ENCODE data around the gene KCNJ6.
"Not testable (repeated sequence)": the region's sequence is repeated elsewhere in the genome, so short reads cannot be mapped to it uniquely, and the experiment has no call there.

The KCNJ6 gene

GRCh38 chr21:37582590-37582989 is 333.7 kb downstream of the KCNJ6 start:
- peak; percentile 51 for TF ChIP-seq CTCF (IDR thresholded peaks at IDR 0.05; ENCODE audit: low read depth, low read length, missing control alignments)

DNA sequence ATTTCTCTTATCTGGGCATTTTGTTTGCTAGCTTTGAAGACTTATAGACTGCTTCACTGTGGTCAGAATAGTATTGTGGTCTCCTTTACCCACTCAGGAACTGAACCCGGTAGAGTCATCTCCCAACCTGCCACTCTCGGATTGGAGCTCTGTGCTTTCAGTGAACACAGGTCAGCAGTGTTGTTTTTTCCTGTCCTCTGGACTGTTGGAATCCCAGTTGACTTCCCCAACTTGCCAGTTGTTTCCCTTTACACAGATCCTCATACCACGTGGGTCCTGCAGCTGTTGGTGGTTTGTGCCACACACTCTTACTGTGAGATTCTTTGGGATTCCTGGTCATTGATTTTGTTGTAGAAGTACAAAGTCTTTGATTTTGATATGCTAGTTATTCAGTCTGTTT is 335.6 kb downstream of the KCNJ6 start:
- no peak for DNase-seq (ENCODE audit: low read depth)
- no peak for TF ChIP-seq CTCF (IDR thresholded peaks at IDR 0.05; ENCODE audit: low read depth, low read length, missing control alignments)

More at GRCh38 chr21:37582590-37582989, 333.7 kb downstream of the KCNJ6 start:
- no peak overlapping the region for H3K4me3 ChIP-seq (ENCODE audit: low read depth, low read length)
- no peak for DNase-seq (ENCODE audit: low read depth)

GRCh38 chr21:37579356-37579755 is 336.9 kb downstream of the KCNJ6 start:
- no peak for TF ChIP-seq CTCF (IDR thresholded peaks at IDR 0.05; ENCODE audit: low read depth, low read length, missing control alignments)
- H3K4me3 ChIP-seq (ENCODE audit: low read depth, low read length) = no peak overlapping the region
- DNase-seq (ENCODE audit: low read depth) = no peak

More for the DNA sequence above, 335.6 kb downstream of the KCNJ6 start:
- no peak overlapping the region for H3K4me3 ChIP-seq (ENCODE audit: low read depth, low read length)

- DNase-seq (ENCODE audit: low read depth) = no peak
- no peak overlapping the region for H3K4me3 ChIP-seq (ENCODE audit: low read depth, low read length)
- no peak for TF ChIP-seq CTCF (IDR thresholded peaks at IDR 0.05; ENCODE audit: low read depth, low read length, missing control alignments)
Measured at GRCh38 chr21:37578471-37579126, 337.7 kb downstream of the KCNJ6 start.

DNA sequence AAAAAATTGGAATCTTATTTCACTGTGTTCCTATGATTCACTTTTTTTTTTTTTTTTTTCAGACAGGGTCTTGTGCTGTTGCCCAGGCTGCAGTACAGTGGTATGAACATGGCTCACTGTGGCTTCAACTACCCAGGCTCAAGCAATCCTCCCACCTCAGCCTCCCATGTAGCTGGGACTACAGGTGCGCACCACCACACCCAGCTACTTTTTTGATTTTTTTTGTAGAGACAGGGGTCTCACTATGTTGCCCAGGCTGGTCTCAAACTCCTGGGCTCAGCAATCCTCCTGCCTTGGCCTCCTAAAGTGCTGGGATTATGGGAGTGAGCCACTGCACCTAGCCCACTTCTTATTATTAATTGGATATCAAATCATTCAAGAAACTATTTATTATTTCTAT is 339.3 kb downstream of the KCNJ6 start:
- H3K4me3 ChIP-seq (ENCODE audit: low read depth, low read length); DNase-seq (ENCODE audit: low read depth): not testable (repeated sequence)

DNA sequence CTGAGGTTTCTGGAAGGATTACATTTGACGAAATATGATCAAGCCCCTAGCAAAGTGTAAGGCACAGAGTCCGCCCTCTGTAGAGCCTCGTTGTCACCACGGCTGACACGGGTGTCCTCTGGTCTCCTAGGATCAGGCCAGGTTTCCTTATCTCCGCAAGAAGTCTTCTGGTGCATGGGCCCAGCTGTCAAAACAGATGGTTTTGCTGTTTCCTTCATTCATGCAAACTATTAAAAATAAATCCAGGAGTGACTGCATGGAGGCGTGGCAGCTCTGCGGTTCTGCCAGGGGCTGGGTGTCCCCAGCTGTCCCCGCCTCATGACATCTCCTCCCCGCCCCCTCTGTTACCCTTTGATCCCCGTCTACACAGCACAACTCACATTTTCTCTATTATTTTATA is 340.7 kb downstream of the KCNJ6 start:
- no peak for DNase-seq (ENCODE audit: low read depth)
- TF ChIP-seq CTCF (IDR thresholded peaks at IDR 0.05; ENCODE audit: low read depth, low read length, missing control alignments) = no peak
- no peak overlapping the region for H3K4me3 ChIP-seq (ENCODE audit: low read depth, low read length)

- DNase-seq (ENCODE audit: low read depth) = no peak
- TF ChIP-seq CTCF (IDR thresholded peaks at IDR 0.05; ENCODE audit: low read depth, low read length, missing control alignments) = no peak
- H3K4me3 ChIP-seq (ENCODE audit: low read depth, low read length) = no peak overlapping the region
Measured at GRCh38 chr21:37574751-37575150, 341.5 kb downstream of the KCNJ6 start.

Data from GM12864 (cell line).